HCT116 (cell line): Measurements from ENCODE around the gene KRT82. TPM values are rescaled to one million over a fixed set of nuclear protein-coding genes. Genes with fewer than 3 reads are reported as not detected.

Experiments used
- CEBPB ChIP-seq: IDR thresholded peaks from 2 replicates; pipeline ENCODE4 v1.6.1; 2012; ENCODE audit warnings: low read depth
- ELF1 ChIP-seq: IDR thresholded peaks from 2 replicates; pipeline ENCODE4 v1.6.1; 2012; ENCODE audit warnings: low read depth, borderline replicate concordance
- JUND ChIP-seq: IDR thresholded peaks from 2 replicates; pipeline ENCODE4 v1.6.1; 2012
- POLR2A ChIP-seq: IDR thresholded peaks from 2 replicates; pipeline ENCODE4 v1.7.0; 2011; ENCODE audit warnings: borderline replicate concordance; ENCODE audit not compliant: insufficient read depth, insufficient read length; ENCODE audit errors: extremely low read depth
- SIN3A ChIP-seq: IDR thresholded peaks from 2 replicates; pipeline ENCODE4 v1.6.1; 2012; ENCODE audit warnings: low read depth
- TCF7L2 ChIP-seq: IDR thresholded peaks from 2 replicates; pipeline ENCODE4 v1.7.0; 2011; ENCODE audit warnings: borderline replicate concordance, inconsistent platforms; ENCODE audit not compliant: insufficient read depth, insufficient read length; ENCODE audit errors: extremely low read depth
- ZNF274 ChIP-seq: fragments of 200-500 bp; sonication (Bioruptor generic); IDR thresholded peaks from 2 replicates; pipeline ENCODE4 v1.6.1; 2014; ENCODE audit warnings: mild to moderate bottlenecking, low read depth, low read length, inconsistent platforms
- total RNA-seq: library from RNA; stranded (reverse); gene quantifications from one replicate; pipeline ENCODE4 v1.2.1, GENCODE V29; 2021; ENCODE audit not compliant: unreplicated experiment
- TF ChIP-seq, protein P1 (sequence below): IDR thresholded peaks from 2 replicates; pipeline ENCODE4 v1.6.1; 2012; ENCODE audit warnings: low read depth
- TF ChIP-seq, protein P2 (sequence below): IDR thresholded peaks from 2 replicates; pipeline ENCODE4 v1.6.1; 2011; ENCODE audit warnings: mild to moderate bottlenecking, low read length, moderate library complexity; ENCODE audit not compliant: insufficient replicate concordance; ENCODE audit errors: extremely low read depth
- TF ChIP-seq, protein P3 (sequence below): IDR thresholded peaks from 2 replicates; pipeline ENCODE4 v1.6.1; 2012

The KRT82 gene
- total RNA-seq, 1 experiment from 2014 or later, result not detected

DNA sequence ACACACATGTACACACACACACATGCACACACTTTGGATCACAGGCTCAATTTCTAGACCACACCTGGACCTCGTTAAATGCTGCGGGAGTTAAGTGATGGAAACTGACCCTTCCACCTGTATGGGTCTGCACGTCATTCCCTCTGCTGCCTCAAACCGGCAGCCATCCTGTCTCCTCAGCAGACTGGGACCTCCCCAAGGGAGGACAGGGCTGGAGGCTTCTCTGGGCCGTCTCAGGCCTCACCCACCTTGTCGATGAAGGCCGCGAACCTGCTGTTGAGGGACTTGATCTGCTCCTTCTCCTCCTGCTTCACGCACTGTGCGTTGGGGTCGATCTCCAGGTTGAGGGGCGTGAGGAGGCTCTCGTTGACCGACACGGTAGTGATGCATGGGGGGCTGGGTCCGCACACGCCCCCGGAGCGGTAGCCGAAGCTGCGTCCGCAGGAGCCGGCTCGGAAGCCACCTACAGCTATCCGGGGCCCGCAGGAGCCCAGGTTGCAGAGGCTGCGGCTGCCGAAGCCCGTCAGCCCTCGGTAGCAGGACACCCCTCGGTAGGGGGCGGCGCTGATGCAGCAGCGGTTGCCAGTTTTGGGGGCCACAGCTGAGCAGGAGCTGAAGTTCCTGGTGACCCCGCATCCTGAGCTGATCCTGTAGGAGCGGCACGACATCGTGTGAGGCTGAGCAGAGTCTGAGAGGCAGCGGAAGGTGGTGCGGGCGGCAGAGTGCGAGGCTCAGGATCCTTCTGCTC lies 39.2 kb downstream of the KRT82 start, which contains the start of gene KRT85 (continued):
- TF ChIP-seq, protein P1, sequence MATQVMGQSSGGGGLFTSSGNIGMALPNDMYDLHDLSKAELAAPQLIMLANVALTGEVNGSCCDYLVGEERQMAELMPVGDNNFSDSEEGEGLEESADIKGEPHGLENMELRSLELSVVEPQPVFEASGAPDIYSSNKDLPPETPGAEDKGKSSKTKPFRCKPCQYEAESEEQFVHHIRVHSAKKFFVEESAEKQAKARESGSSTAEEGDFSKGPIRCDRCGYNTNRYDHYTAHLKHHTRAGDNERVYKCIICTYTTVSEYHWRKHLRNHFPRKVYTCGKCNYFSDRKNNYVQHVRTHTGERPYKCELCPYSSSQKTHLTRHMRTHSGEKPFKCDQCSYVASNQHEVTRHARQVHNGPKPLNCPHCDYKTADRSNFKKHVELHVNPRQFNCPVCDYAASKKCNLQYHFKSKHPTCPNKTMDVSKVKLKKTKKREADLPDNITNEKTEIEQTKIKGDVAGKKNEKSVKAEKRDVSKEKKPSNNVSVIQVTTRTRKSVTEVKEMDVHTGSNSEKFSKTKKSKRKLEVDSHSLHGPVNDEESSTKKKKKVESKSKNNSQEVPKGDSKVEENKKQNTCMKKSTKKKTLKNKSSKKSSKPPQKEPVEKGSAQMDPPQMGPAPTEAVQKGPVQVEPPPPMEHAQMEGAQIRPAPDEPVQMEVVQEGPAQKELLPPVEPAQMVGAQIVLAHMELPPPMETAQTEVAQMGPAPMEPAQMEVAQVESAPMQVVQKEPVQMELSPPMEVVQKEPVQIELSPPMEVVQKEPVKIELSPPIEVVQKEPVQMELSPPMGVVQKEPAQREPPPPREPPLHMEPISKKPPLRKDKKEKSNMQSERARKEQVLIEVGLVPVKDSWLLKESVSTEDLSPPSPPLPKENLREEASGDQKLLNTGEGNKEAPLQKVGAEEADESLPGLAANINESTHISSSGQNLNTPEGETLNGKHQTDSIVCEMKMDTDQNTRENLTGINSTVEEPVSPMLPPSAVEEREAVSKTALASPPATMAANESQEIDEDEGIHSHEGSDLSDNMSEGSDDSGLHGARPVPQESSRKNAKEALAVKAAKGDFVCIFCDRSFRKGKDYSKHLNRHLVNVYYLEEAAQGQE, result no peak
- TF ChIP-seq SIN3A (no peak), CEBPB (no peak), JUND (no peak), ZNF274 (no peak), POLR2A (no peak), TCF7L2 (no peak), ELF1 (no peak)
- TF ChIP-seq, protein P2, sequence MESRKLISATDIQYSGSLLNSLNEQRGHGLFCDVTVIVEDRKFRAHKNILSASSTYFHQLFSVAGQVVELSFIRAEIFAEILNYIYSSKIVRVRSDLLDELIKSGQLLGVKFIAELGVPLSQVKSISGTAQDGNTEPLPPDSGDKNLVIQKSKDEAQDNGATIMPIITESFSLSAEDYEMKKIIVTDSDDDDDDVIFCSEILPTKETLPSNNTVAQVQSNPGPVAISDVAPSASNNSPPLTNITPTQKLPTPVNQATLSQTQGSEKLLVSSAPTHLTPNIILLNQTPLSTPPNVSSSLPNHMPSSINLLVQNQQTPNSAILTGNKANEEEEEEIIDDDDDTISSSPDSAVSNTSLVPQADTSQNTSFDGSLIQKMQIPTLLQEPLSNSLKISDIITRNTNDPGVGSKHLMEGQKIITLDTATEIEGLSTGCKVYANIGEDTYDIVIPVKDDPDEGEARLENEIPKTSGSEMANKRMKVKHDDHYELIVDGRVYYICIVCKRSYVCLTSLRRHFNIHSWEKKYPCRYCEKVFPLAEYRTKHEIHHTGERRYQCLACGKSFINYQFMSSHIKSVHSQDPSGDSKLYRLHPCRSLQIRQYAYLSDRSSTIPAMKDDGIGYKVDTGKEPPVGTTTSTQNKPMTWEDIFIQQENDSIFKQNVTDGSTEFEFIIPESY, result no peak
- TF ChIP-seq, protein P3, sequence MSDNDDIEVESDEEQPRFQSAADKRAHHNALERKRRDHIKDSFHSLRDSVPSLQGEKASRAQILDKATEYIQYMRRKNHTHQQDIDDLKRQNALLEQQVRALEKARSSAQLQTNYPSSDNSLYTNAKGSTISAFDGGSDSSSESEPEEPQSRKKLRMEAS, result no peak
